T-cell (primary cell): Measurements from ENCODE around the gene COL19A1. TPM values are rescaled to one million over a fixed set of nuclear protein-coding genes. Genes with fewer than 3 reads are reported as not detected.

Experiments
- ATAC-seq, 4 experiments: fragments of 200-7000 bp in 3 of 4; fragments of 150-1000 bp in 1 of 4; cut with Tn5 transposase; replicated peaks in 1 of 4; 1 replicate in 3 of 4; 2 replicates in 1 of 4; pipeline ENCODE4 v1.10.0; 2021; ENCODE audit warnings: moderate library complexity in 3 of 4, mild to moderate bottlenecking in 2 of 4, moderate number of reproducible peaks in 1 of 4
- CTCF ChIA-PET, 2 donors: fragments of 300-600 bp; sonication (Branson Sonifier 250); formaldehyde crosslinking; loops; one replicate each; lab custom pipeline; 2022; ENCODE audit warnings: antibody characterized with exemption in 2 of 2; lab: Charles Lee
- POLR2A ChIA-PET, 2 donors: fragments of 300-600 bp; sonication (Branson Sonifier 250); formaldehyde crosslinking; loops; one replicate each; lab custom pipeline; 2022; ENCODE audit warnings: antibody characterized with exemption in 2 of 2; lab: Charles Lee
- DNase-seq, 35 experiments: peaks; one replicate each; pipeline versions ENCODE4 v3.0.0 to v3.0.0-alpha.2; 2013 to 2023
- H3K27ac ChIP-seq: one replicate; pipeline ENCODE4 v1.5.1; 2013; ENCODE audit warnings: low read length
- H3K27me3 ChIP-seq, 2 experiments: replicated peaks in 1 of 2; 1 replicate in 1 of 2; 2 replicates in 1 of 2; pipeline versions ENCODE4 v1.6.1 to v1.7.0; 2013; ENCODE audit warnings: low read length in 1 of 2, mixed read lengths in 1 of 2; ENCODE audit not compliant: control insufficient read depth in 2 of 2, insufficient read depth in 2 of 2; ENCODE audit errors: extremely low read depth in 1 of 2
- H3K36me3 ChIP-seq, 2 donors: 1 replicate in 1 of 2; 2 replicates in 1 of 2; pipeline versions ENCODE4 v1.6.1 to v1.7.0; 2013; ENCODE audit warnings: low read length in 1 of 2; ENCODE audit not compliant: control insufficient read depth in 2 of 2, insufficient read depth in 1 of 2; ENCODE audit errors: extremely low read depth in 1 of 2
- H3K4me1 ChIP-seq, 2 experiments: 1 replicate in 1 of 2; 2 replicates in 1 of 2; pipeline versions ENCODE4 v1.6.1 to v1.7.0; 2013; ENCODE audit warnings: low read length in 2 of 2, mixed read lengths in 1 of 2; ENCODE audit not compliant: insufficient read depth in 2 of 2, control insufficient read depth in 1 of 2; ENCODE audit errors: extremely low read depth in 1 of 2
- H3K4me3 ChIP-seq, 2 donors: 1 replicate in 1 of 2; 2 replicates in 1 of 2; pipeline versions ENCODE4 v1.5.1 to v1.7.0; 2013; ENCODE audit warnings: mild to moderate bottlenecking in 2 of 2, low read length in 1 of 2, moderate library complexity in 1 of 2; ENCODE audit not compliant: control insufficient read depth in 1 of 2; ENCODE audit errors: extremely low read depth in 1 of 2
- H3K9me3 ChIP-seq: 2 replicates; pipeline ENCODE4 v1.7.0; 2013
- H3K27ac Mint-ChIP-seq, 2 donors: one replicate each; pipeline ENCODE4 v1.8.0; 2020 to 2021; ENCODE audit warnings: mild to moderate bottlenecking in 2 of 2, mixed read lengths in 2 of 2
- H3K27me3 Mint-ChIP-seq, 2 donors: one replicate each; pipeline ENCODE4 v1.8.0; 2021 to 2022; ENCODE audit warnings: mixed read lengths in 2 of 2
- H3K36me3 Mint-ChIP-seq: one replicate; pipeline ENCODE4 v1.8.0; 2021; ENCODE audit warnings: mixed read lengths
- H3K4me1 Mint-ChIP-seq, 3 donors: one replicate each; pipeline ENCODE4 v1.8.0; 2020 to 2022; ENCODE audit warnings: mixed read lengths in 3 of 3, mild to moderate bottlenecking in 1 of 3
- H3K4me3 Mint-ChIP-seq, 3 donors: one replicate each; pipeline ENCODE4 v1.8.0; 2020 to 2022; ENCODE audit warnings: mild to moderate bottlenecking in 3 of 3, mixed read lengths in 3 of 3, moderate library complexity in 3 of 3
- H3K9me3 Mint-ChIP-seq, 3 donors: one replicate each; pipeline ENCODE4 v1.8.0; 2020 to 2022; ENCODE audit warnings: mixed read lengths in 3 of 3
- WGBS: methylation state at CpG from one replicate; pipeline ENCODE4 v1.1.5; 2013; ENCODE audit warnings: missing lambda C conversion rate; ENCODE audit not compliant: insufficient coverage; 5-methylcytosine and 5-hydroxymethylcytosine counted together
- total RNA-seq, 35 experiments: library from RNA in 6 of 35; stranded (reverse) in 6 of 35; fragments of 120-200 nt in 1 of 35; gene quantifications; one replicate each; pipeline versions ENCODE4 v1.2.1 to v1.2.4 and lab custom pipeline; 2013 to 2026

Gene COL19A1
- total RNA-seq, 5 donors from 2014 or later (not counting 1 experiment from before 2014, with no cell fraction given): 0.42 to 2.3 (median 0.55) TPM

- H3K27ac Mint-ChIP-seq: no peak overlapping the region
- no peak overlapping the region for H3K4me3 Mint-ChIP-seq
- H3K4me1 Mint-ChIP-seq: no peaks in the 10 kb centered on the region
- Histone ChIP-seq H3K4me3 (no peak overlapping the region), H3K36me3 (no peaks in the 10 kb centered on the region), H3K4me1 (no peaks in the 10 kb centered on the region), H3K27me3 (no peaks in the 10 kb centered on the region), H3K9me3 (no peaks in the 10 kb centered on the region), H3K27ac (no peak overlapping the region)
- no peaks in the 10 kb centered on the region for H3K9me3 Mint-ChIP-seq
- no CpG with 5 or more reads among the region's 1 CpG for WGBS
- ATAC-seq (no peak), DNase-seq (peak in 1 of 35 experiments; percentile 3)
- peaks cover 7 to 15% of the 10 kb centered on the region in 2 donors for H3K27me3 Mint-ChIP-seq
- ChIA-PET CTCF (interaction anchor here in 1 of 2 donors (1.3 kb wide), 1 partner anchor 12 kb away, joined by 3 read pairs; no protein-coding TSS in a partner anchor), POLR2A (no interaction called here)
- H3K36me3 Mint-ChIP-seq: no peaks in the 10 kb centered on the region
Measured at GRCh38 chr6:70103798-70104197, 237.4 kb downstream of the COL19A1 start.

DNA sequence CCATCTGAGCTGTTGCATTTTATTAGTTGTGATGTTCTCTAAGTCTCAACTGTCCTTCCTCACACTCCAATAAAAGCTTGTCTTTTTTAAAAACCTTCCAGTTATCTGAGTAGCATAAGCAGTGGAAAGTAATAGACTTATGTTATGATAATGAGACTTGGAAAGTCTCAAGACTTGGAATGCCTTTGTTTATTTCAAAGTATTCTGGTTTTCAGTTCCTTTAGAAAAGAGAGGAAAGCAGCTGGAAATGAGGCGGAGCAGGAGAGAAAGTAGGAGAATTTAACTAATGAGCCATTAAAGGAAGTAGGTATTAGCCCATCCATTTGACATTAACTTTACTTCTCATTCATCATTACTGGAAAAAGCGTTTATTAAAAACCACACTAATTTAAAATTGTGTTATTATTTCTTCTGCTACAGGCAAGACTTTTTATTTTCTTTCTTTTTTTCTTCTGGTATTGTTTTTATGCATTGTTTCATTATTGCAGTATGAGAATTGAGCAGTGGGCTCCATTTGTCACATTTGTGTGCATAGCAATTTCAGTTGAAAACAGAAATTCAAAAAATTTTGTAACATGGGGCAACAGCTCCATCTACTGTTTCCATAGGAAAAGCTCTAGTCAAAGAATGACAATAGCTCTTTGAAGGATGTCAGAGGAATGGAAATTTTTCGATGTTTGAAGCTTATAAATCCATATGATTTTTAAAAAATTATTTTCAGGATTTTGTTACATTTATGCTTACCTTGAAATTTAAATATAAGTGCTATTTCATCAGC is 241.7 kb downstream of the COL19A1 start:
- ChIA-PET CTCF (interaction anchor here (0.6 to 2.4 kb wide), 18 partner anchors 9 to 1814 kb away, joined by 3 to 15 read pairs (median 4); no protein-coding TSS in a partner anchor), POLR2A (no interaction called here)
- Histone ChIP-seq H3K27ac (no peak overlapping the region), H3K4me1 (no peaks in the 10 kb centered on the region), H3K27me3 (no peaks in the 10 kb centered on the region), H3K9me3 (no peaks in the 10 kb centered on the region), H3K36me3 (no peaks in the 10 kb centered on the region), H3K4me3 (no peak overlapping the region)
- no peak overlapping the region for H3K4me3 Mint-ChIP-seq
- WGBS: no CpG with 5 or more reads among the region's 3 CpGs
- H3K27me3 Mint-ChIP-seq: peaks cover 8 to 19% of the 10 kb centered on the region in 2 donors
- no peaks in the 10 kb centered on the region for H3K36me3 Mint-ChIP-seq
- H3K27ac Mint-ChIP-seq: no peak overlapping the region
- peak in 2 of 35 experiments; percentile 5 to 55 for DNase-seq
- H3K4me1 Mint-ChIP-seq: no peaks in the 10 kb centered on the region
- ATAC-seq: no peak
- H3K9me3 Mint-ChIP-seq: no peaks in the 10 kb centered on the region

- Mint-ChIP-seq H3K36me3 (no peaks in the 10 kb centered on the region), H3K9me3 (no peaks in the 10 kb centered on the region), H3K27me3 (peaks cover 11 to 19% of the 10 kb centered on the region in 2 donors), H3K27ac (no peak overlapping the region), H3K4me3 (no peak overlapping the region), H3K4me1 (no peaks in the 10 kb centered on the region)
- POLR2A ChIA-PET: no interaction called here
- Histone ChIP-seq H3K4me1 (no peaks in the 10 kb centered on the region), H3K9me3 (no peaks in the 10 kb centered on the region), H3K36me3 (no peaks in the 10 kb centered on the region), H3K27ac (no peak overlapping the region), H3K27me3 (no peaks in the 10 kb centered on the region), H3K4me3 (no peak overlapping the region)
- ATAC-seq (no peak), DNase-seq (no peak)
- WGBS: 40% methylated on average over 1 of the region's 2 CpGs
- CTCF ChIA-PET: no interaction called here
Measured at GRCh38 chr6:70110126-70111022, 244.0 kb downstream of the COL19A1 start.

- CTCF ChIA-PET: interaction anchor here in 1 of 2 donors (0.5 to 0.6 kb wide), 2 partner anchors 124 to 1237 kb away, joined by 3 read pairs; no protein-coding TSS in a partner anchor
Measured at GRCh38 chr6:70111737-70112136, 245.4 kb downstream of the COL19A1 start.

DNA sequence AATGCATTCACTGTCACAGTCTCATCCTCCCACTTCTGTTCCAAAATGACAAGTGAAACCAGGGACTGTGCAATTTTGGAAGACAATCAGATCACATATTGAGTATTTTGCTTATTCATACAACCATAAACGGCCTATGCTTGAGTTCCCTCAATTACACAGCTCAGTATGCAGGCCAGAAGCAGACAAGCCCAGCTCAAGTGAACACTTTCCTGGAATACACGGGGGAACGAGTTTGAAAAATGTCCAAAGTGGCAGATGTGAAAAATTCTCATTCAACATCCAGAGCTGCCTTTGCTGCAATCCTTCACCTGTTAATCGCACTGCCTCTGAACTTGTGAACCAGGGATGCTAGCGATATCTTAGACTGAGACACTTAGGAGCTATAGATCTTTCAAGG is 246.4 kb downstream of the COL19A1 start:
- no peaks in the 10 kb centered on the region for H3K36me3 ChIP-seq

More at GRCh38 chr6:70111737-70112136, 245.4 kb downstream of the COL19A1 start:
- Histone ChIP-seq H3K36me3 (no peaks in the 10 kb centered on the region), H3K4me3 (no peak overlapping the region), H3K4me1 (no peaks in the 10 kb centered on the region), H3K27me3 (no peaks in the 10 kb centered on the region), H3K27ac (no peak overlapping the region), H3K9me3 (no peaks in the 10 kb centered on the region)
- ATAC-seq: no peak
- DNase-seq: no peak
- POLR2A ChIA-PET: no interaction called here
- H3K27ac Mint-ChIP-seq: no peak overlapping the region
- no peaks in the 10 kb centered on the region for H3K36me3 Mint-ChIP-seq
- no peaks in the 10 kb centered on the region for H3K9me3 Mint-ChIP-seq
- peaks cover 11 to 19% of the 10 kb centered on the region in 2 donors for H3K27me3 Mint-ChIP-seq
- H3K4me1 Mint-ChIP-seq: no peaks in the 10 kb centered on the region
- no peak overlapping the region for H3K4me3 Mint-ChIP-seq

GRCh38 chr6:70113171-70113570 is 246.8 kb downstream of the COL19A1 start:
- H3K9me3 Mint-ChIP-seq: no peaks in the 10 kb centered on the region
- H3K4me3 Mint-ChIP-seq: no peak overlapping the region
- Histone ChIP-seq H3K27me3 (no peaks in the 10 kb centered on the region), H3K4me1 (no peaks in the 10 kb centered on the region), H3K9me3 (no peaks in the 10 kb centered on the region), H3K27ac (no peak overlapping the region), H3K4me3 (no peak overlapping the region), H3K36me3 (no peaks in the 10 kb centered on the region)
- H3K36me3 Mint-ChIP-seq: no peaks in the 10 kb centered on the region
- no CpG with 5 or more reads among the region's 1 CpG for WGBS
- peaks cover 7 to 9% of the 10 kb centered on the region in 2 donors for H3K27me3 Mint-ChIP-seq
- no peak overlapping the region for H3K27ac Mint-ChIP-seq
- DNase-seq (no peak), ATAC-seq (no peak)
- ChIA-PET POLR2A (no interaction called here), CTCF (interaction anchor here in 1 of 2 donors (0.6 to 1.5 kb wide), 2 partner anchors 12 to 655 kb away, joined by 3 read pairs; no protein-coding TSS in a partner anchor)
- H3K4me1 Mint-ChIP-seq: no peaks in the 10 kb centered on the region

More for the DNA sequence above, 246.4 kb downstream of the COL19A1 start:
- no peaks in the 10 kb centered on the region for H3K27me3 ChIP-seq
- POLR2A ChIA-PET: no interaction called here
- H3K27ac ChIP-seq: no peak overlapping the region
- peaks cover 8 to 13% of the 10 kb centered on the region in 2 donors for H3K27me3 Mint-ChIP-seq
- CTCF ChIA-PET: interaction anchor here (0.6 to 1.5 kb wide), 3 partner anchors 11 to 654 kb away, joined by 3 read pairs; no protein-coding TSS in a partner anchor
- H3K27ac Mint-ChIP-seq: no peak overlapping the region
- WGBS: no CpG with 5 or more reads among the region's 5 CpGs
- H3K4me3 Mint-ChIP-seq: no peak overlapping the region
- H3K9me3 Mint-ChIP-seq: no peaks in the 10 kb centered on the region
- no peak overlapping the region for H3K4me3 ChIP-seq
- no peaks in the 10 kb centered on the region for H3K36me3 Mint-ChIP-seq
- ATAC-seq: no peak
- no peaks in the 10 kb centered on the region for H3K4me1 ChIP-seq
- H3K4me1 Mint-ChIP-seq: no peaks in the 10 kb centered on the region
- H3K9me3 ChIP-seq: no peaks in the 10 kb centered on the region
- no peak for DNase-seq
